HG03045 (cell line): Measurements from ENCODE around the gene NR2E1.

Source experiments
- ATAC-seq: cut with Tn5 transposase; IDR thresholded peaks from one replicate; pipeline ENCODE4 v1.9.1; 2021; ENCODE audit warnings: mild to moderate bottlenecking, moderate library complexity; ENCODE audit not compliant: unreplicated experiment

Gene NR2E1

DNA sequence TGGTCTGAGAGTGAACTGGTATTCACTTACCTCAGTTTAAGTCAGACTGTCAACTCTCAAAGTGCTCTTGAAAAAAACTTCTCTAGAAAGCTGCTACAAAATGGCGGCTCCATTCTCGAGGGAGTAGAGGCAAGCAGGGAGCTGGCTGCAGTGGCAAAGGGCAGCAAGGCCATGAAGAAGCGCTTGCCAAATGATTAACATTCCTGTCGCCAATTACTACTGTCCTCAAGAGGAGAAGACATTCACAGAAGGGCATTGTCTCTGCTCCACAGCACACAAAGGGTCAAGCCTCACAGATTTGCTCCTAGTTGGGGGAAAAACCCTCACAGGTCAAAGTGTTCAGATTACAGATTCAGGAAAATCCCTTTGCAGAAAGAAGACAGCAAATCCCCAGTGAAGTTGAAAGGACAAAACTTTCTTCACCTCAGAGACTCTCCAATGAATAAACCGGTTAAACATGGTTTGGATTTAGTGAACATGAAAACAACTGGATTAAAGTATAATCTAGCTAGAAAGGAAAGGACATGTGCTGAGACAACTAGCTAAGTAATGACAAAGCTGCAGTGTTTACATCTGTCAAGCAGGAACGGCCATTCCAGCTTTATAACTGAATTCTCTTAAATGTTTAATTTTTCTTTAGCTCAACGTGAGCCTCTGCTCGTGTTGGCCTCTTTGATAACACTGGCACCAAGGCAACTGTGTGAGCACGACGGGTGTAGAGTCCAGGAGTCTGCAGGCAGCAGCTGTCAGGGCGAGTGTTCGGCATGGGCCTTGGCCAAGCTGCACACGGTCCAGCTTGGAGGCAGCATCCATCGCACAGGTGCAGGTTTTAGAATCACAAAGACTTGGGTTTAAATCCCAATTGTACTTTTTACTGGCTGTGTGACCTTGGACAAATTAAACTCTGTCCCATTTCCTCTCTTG, 37.6 kb downstream of the NR2E1 start:
- no peak for ATAC-seq

GRCh38 chr6:108207013-108207412, 41.2 kb downstream of the NR2E1 start:
- no peak for ATAC-seq

DNA sequence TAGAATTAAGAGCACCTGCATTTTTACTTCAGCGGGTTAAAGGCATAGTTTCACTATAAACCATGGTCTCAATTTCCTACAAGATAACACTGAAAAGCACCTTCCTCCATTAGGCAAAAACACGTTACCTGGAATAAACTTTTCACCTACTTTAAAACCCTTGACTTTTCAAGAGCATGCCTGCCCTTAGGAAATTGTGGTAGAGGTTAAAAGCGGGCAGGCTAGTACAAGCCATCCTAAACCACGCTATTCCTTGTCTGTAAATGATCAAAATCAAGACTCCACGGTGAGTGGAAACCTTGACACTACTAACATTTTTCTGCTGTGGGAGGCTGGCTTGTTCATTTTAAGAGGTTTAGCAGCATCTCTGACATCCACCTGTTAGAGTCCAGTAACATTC, 43.9 kb downstream of the NR2E1 start:
- no peak for ATAC-seq

GRCh38 chr6:108210556-108210955, 44.7 kb downstream of the NR2E1 start:
- no peak for ATAC-seq

GRCh38 chr6:108211671-108212070, 45.8 kb downstream of the NR2E1 start:
- no peak for ATAC-seq

DNA sequence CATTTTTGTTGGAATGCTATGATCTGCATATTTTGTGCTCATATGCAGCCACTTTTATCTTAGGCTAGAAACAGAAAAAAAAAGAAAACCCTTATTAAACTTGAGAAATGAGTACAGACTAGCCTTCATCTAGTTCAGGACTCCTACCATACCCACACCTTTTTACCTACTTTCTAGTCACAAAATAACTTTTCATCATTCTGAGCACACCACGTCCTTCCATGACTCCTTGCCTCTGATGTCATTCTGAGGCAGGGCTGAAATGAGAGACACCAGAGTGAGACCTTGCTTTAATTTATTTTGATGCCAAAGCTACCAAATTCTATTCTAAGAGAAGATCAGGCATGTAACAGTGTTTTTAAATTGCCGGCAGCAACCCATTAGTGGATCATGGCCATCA, 56.2 kb downstream of the NR2E1 start:
- no peak for ATAC-seq

- no peak for ATAC-seq
Observed at GRCh38 chr6:108222504-108222903, 56.7 kb downstream of the NR2E1 start.

GRCh38 chr6:108227290-108227689, 61.5 kb downstream of the NR2E1 start:
- no peak for ATAC-seq

DNA sequence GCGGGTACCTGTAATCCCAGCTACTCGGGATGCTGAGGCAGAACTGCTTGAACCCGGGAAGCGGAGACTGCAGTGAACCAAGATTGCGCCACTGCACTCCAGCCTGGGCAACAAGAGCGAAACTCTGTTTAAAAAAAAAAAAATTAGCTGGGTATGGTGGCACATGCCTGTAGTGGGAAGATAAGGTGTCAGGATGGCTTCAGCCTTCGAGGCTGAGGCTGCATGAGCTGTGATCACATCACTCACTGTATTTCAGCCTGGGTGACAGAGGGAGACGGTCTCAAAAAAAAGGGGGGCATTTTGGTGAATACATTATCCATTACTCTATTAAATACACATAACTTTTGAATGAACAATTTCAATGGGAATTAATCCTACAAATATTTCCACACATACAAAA, 62.6 kb downstream of the NR2E1 start:
- ATAC-seq: no peak

- ATAC-seq: no peak
Observed at GRCh38 chr6:108235127-108235526, 69.3 kb downstream of the NR2E1 start.

DNA sequence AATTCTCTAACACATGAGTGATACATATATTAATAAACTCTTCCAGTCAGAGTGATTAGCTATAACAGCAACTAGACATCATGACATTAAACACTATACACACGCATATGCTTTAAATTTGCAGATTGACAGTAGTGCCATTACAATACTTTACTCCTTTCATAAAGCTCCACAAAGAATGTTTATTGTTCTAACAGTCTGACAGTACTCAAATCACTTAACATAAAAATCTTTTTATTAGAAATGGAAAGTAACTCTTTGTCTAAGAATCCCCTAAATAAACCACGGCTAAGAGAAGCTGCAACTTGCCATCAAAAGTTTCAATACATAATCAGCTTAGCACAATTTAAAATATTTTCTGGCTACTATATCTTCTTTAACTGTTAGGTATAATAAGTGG, 71.0 kb downstream of the NR2E1 start:
- ATAC-seq: no peak

DNA sequence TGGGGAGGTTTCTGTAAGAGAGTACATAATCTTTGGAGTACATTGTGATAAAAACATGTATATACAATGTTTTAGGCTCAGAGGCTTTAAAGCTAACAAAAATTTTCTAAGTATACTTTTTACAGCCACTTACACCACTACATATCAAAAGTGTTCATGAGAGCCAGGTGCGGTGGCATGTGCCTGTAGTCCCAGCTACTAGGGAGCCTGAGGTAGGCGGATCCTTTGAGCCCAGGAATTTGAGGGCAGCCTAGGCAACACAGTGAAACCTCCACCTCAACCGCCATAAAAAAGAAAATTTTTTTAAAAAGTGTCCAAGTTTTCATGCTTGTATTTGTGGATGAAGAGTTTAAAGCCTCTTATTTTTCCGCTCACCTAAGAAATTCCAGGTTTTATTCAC, 72.5 kb downstream of the NR2E1 start:
- ATAC-seq: no peak
